ENCODE data around the gene ZFAND3.

The ZFAND3 gene

GRCh38 chr6:38056361-38056760 lies 236.8 kb downstream of the ZFAND3 start:
- Histone ChIP-seq H3K36me3 (replicated peaks) (no peaks in the 10 kb centered on the region), H3K4me3 (no peak overlapping the region), H3K9me3 (no peaks in the 10 kb centered on the region), H3K4me1 (peaks cover 11% of the 10 kb centered on the region; the same call in 1 of the 2 replicates), H3K27me3 (ENCODE audit: low read depth) (no peaks in the 10 kb centered on the region)
- peak in 1 of 2 experiments; percentile 48 for DNase-seq (ENCODE audit: low spot score in 2 of 2)
- in situ Hi-C loops (cut with MboI; ENCODE audit: low sequenced_read_pairs), result no loop called here

GRCh38 chr6:38057994-38058393 lies 238.5 kb downstream of the ZFAND3 start:
- peak in 1 of 2 experiments; percentile 15 for DNase-seq (ENCODE audit: low spot score in 2 of 2)
- H3K36me3 ChIP-seq (replicated peaks), result peaks cover 5% of the 10 kb centered on the region
- H3K4me1 ChIP-seq, result peaks cover 5% of the 10 kb centered on the region; the same call in 1 of the 2 replicates
- H3K27me3 ChIP-seq (ENCODE audit: low read depth), result no peaks in the 10 kb centered on the region
- in situ Hi-C loops (cut with MboI; ENCODE audit: low sequenced_read_pairs), result no loop called here
- H3K4me3 ChIP-seq, result no peak overlapping the region
- no peaks in the 10 kb centered on the region for H3K9me3 ChIP-seq

GRCh38 chr6:38062066-38062465 lies 242.5 kb downstream of the ZFAND3 start:
- no peaks in the 10 kb centered on the region for H3K27me3 ChIP-seq (ENCODE audit: low read depth)
- no peak for DNase-seq (ENCODE audit: low spot score in 2 of 2)
- no peak overlapping the region for H3K4me3 ChIP-seq
- H3K36me3 ChIP-seq (replicated peaks), result peaks cover 5% of the 10 kb centered on the region
- in situ Hi-C loops (cut with MboI; ENCODE audit: low sequenced_read_pairs), result no loop called here
- no peaks in the 10 kb centered on the region for H3K9me3 ChIP-seq
- peaks cover 5% of the 10 kb centered on the region; the same call in 1 of the 2 replicates for H3K4me1 ChIP-seq

GRCh38 chr6:38063973-38064372 lies 244.4 kb downstream of the ZFAND3 start:
- no peak overlapping the region for H3K4me3 ChIP-seq
- peaks cover 6% of the 10 kb centered on the region for H3K4me1 ChIP-seq
- no peaks in the 10 kb centered on the region for H3K27me3 ChIP-seq (ENCODE audit: low read depth)
- H3K36me3 ChIP-seq (replicated peaks), result peaks cover 5% of the 10 kb centered on the region
- H3K9me3 ChIP-seq, result no peaks in the 10 kb centered on the region
- in situ Hi-C loops (cut with MboI; ENCODE audit: low sequenced_read_pairs), result no loop called here
- DNase-seq (ENCODE audit: low spot score in 2 of 2), result no peak

GRCh38 chr6:38064431-38064830 lies 244.9 kb downstream of the ZFAND3 start:
- H3K27me3 ChIP-seq (ENCODE audit: low read depth), result no peaks in the 10 kb centered on the region
- in situ Hi-C loops (cut with MboI; ENCODE audit: low sequenced_read_pairs), result no loop called here
- H3K36me3 ChIP-seq (replicated peaks), result peaks cover 5% of the 10 kb centered on the region
- H3K4me3 ChIP-seq, result no peak overlapping the region
- H3K4me1 ChIP-seq, result peaks cover 10% of the 10 kb centered on the region
- H3K9me3 ChIP-seq, result no peaks in the 10 kb centered on the region
- no peak for DNase-seq (ENCODE audit: low spot score in 2 of 2)

- in situ Hi-C loops (cut with MboI; ENCODE audit: low sequenced_read_pairs), result no loop called here
- Histone ChIP-seq H3K27me3 (ENCODE audit: low read depth) (no peaks in the 10 kb centered on the region), H3K4me1 (peaks cover 22% of the 10 kb centered on the region)
Measured at GRCh38 chr6:38065734-38066305, 246.3 kb downstream of the ZFAND3 start.

GRCh38 chr6:38067263-38067980 lies 247.9 kb downstream of the ZFAND3 start:
- no peak for DNase-seq (ENCODE audit: low spot score in 2 of 2)
- H3K4me1 ChIP-seq, result peaks cover 22% of the 10 kb centered on the region
- no peaks in the 10 kb centered on the region for H3K27me3 ChIP-seq (ENCODE audit: low read depth)
- H3K36me3 ChIP-seq (replicated peaks), result no peaks in the 10 kb centered on the region
- in situ Hi-C loops (cut with MboI; ENCODE audit: low sequenced_read_pairs), result no loop called here
- no peaks in the 10 kb centered on the region for H3K9me3 ChIP-seq
- no peak overlapping the region for H3K4me3 ChIP-seq

More at GRCh38 chr6:38065734-38066305, 246.3 kb downstream of the ZFAND3 start:
- Histone ChIP-seq H3K9me3 (no peaks in the 10 kb centered on the region), H3K4me3 (no peak overlapping the region), H3K36me3 (replicated peaks) (peaks cover 5% of the 10 kb centered on the region)
- no peak for DNase-seq (ENCODE audit: low spot score in 2 of 2)

GRCh38 chr6:38068854-38069590 lies 249.5 kb downstream of the ZFAND3 start:
- no peak for DNase-seq (ENCODE audit: low spot score in 2 of 2)
- peaks cover 22% of the 10 kb centered on the region for H3K4me1 ChIP-seq
- in situ Hi-C loops (cut with MboI; ENCODE audit: low sequenced_read_pairs), result no loop called here
- H3K27me3 ChIP-seq (ENCODE audit: low read depth), result no peaks in the 10 kb centered on the region
- no peaks in the 10 kb centered on the region for H3K36me3 ChIP-seq (replicated peaks)
- H3K4me3 ChIP-seq, result no peak overlapping the region
- H3K9me3 ChIP-seq, result no peaks in the 10 kb centered on the region

- DNase-seq (ENCODE audit: low spot score in 2 of 2), result no peak
- Histone ChIP-seq H3K4me3 (no peak overlapping the region), H3K4me1 (peaks cover 8% of the 10 kb centered on the region; the same call in 1 of the 2 replicates), H3K9me3 (no peaks in the 10 kb centered on the region), H3K27me3 (ENCODE audit: low read depth) (no peaks in the 10 kb centered on the region), H3K36me3 (replicated peaks) (no peaks in the 10 kb centered on the region)
- in situ Hi-C loops (cut with MboI; ENCODE audit: low sequenced_read_pairs), result no loop called here
Measured at GRCh38 chr6:38077488-38078030, 258.0 kb downstream of the ZFAND3 start.

- DNase-seq (ENCODE audit: low spot score in 2 of 2), result no peak
- in situ Hi-C loops (cut with MboI; ENCODE audit: low sequenced_read_pairs), result no loop called here
- Histone ChIP-seq H3K27me3 (ENCODE audit: low read depth) (no peaks in the 10 kb centered on the region), H3K4me3 (no peak overlapping the region), H3K9me3 (no peaks in the 10 kb centered on the region), H3K4me1 (peaks cover 8% of the 10 kb centered on the region; the same call in 1 of the 2 replicates), H3K36me3 (replicated peaks) (no peaks in the 10 kb centered on the region)
Measured at GRCh38 chr6:38078671-38079070, 259.1 kb downstream of the ZFAND3 start.

GRCh38 chr6:38079107-38079506 lies 259.6 kb downstream of the ZFAND3 start:
- no peak for DNase-seq (ENCODE audit: low spot score in 2 of 2)
- H3K4me3 ChIP-seq, result no peak overlapping the region
- in situ Hi-C loops (cut with MboI; ENCODE audit: low sequenced_read_pairs), result no loop called here
- no peaks in the 10 kb centered on the region for H3K27me3 ChIP-seq (ENCODE audit: low read depth)
- H3K9me3 ChIP-seq, result no peaks in the 10 kb centered on the region
- H3K4me1 ChIP-seq, result peaks cover 8% of the 10 kb centered on the region; the same call in 1 of the 2 replicates
- no peaks in the 10 kb centered on the region for H3K36me3 ChIP-seq (replicated peaks)

GRCh38 chr6:38079537-38079936 lies 260.0 kb downstream of the ZFAND3 start:
- no peak overlapping the region for H3K4me3 ChIP-seq
- H3K27me3 ChIP-seq (ENCODE audit: low read depth), result no peaks in the 10 kb centered on the region
- in situ Hi-C loops (cut with MboI; ENCODE audit: low sequenced_read_pairs), result no loop called here
- peaks cover 8% of the 10 kb centered on the region; the same call in 1 of the 2 replicates for H3K4me1 ChIP-seq
- DNase-seq (ENCODE audit: low spot score in 2 of 2), result no peak
- no peaks in the 10 kb centered on the region for H3K9me3 ChIP-seq
- H3K36me3 ChIP-seq (replicated peaks), result no peaks in the 10 kb centered on the region

GRCh38 chr6:38080360-38080759 lies 260.8 kb downstream of the ZFAND3 start:
- Histone ChIP-seq H3K4me1 (peaks cover 8% of the 10 kb centered on the region; the same call in 1 of the 2 replicates), H3K36me3 (replicated peaks) (no peaks in the 10 kb centered on the region), H3K4me3 (no peak overlapping the region), H3K9me3 (no peaks in the 10 kb centered on the region), H3K27me3 (ENCODE audit: low read depth) (no peaks in the 10 kb centered on the region)
- no peak for DNase-seq (ENCODE audit: low spot score in 2 of 2)
- in situ Hi-C loops (cut with MboI; ENCODE audit: low sequenced_read_pairs), result no loop called here
